A375 (cell line): ENCODE data around the gene C10orf143. TPM values are rescaled to one million over a fixed set of nuclear protein-coding genes. Genes with fewer than 3 reads are reported as not detected.

Experiments used
- total RNA-seq: library from RNA; depleted of rRNA; stranded (reverse); fragments of >200 nt; shearing (Covaris generic); gene quantifications from 2 replicates; pipeline ENCODE4 v1.2.3, GENCODE V29; 2014; rRNA removed

The C10orf143 gene
- total RNA-seq, result 0.19 and 1.4 TPM in 2 replicates

GRCh38 chr10:130110246-130111112 lies at the start of gene C10orf143:
TSS of gene C10orf143 (minus strand) at chr10:130110830. CDS start at chr10:130110772, 58 bp downstream.

GRCh38 chr10:130136226-130137089 lies 25.8 kb upstream of the C10orf143 start, which contains the start of gene GLRX3:
TSS of gene GLRX3 (plus strand) at chr10:130136391. CDS start at chr10:130136421, 30 bp downstream.

Other genes starting within 250 kb of the C10orf143 start
- gene EBF3, start 146.6 kb downstream of the C10orf143 start, total RNA-seq, result 16.1 and 18.5 TPM in 2 replicates
- 115 and 123 TPM in 2 replicates for gene GLRX3, start 25.6 kb upstream of the C10orf143 start, total RNA-seq